PC-3 (cell line): ENCODE results near the gene SPHK1. TPM values are rescaled to one million over a fixed set of nuclear protein-coding genes. Genes with fewer than 3 reads are reported as not detected.

ENCODE experiments used
- ATAC-seq: fragments of 200-7000 bp; cut with Tn5 transposase; 2 replicates; pipeline ENCODE4 v1.9.1; 2020; ENCODE audit warnings: mild to moderate bottlenecking, moderate library complexity
- BruUV-seq: library from RNA; stranded (reverse); fragments of 400-500 nt; replicated peaks from 2 replicates; lab custom pipeline; 2021; lab: Mats Ljungman, UMichigan
- CTCF ChIA-PET: fragments of 300-600 bp; sonication (Branson Sonifier 250); formaldehyde crosslinking; loops from one replicate; lab custom pipeline; 2022; ENCODE audit warnings: antibody characterized with exemption; lab: Charles Lee
- POLR2A ChIA-PET: fragments of 300-600 bp; sonication (Branson Sonifier 250); formaldehyde crosslinking; loops from one replicate; lab custom pipeline; 2022; ENCODE audit warnings: antibody characterized with exemption; ENCODE audit not compliant: unreplicated experiment; lab: Charles Lee
- DNase-seq: peaks from one replicate; pipeline ENCODE4 v3.0.0-alpha.2; 2015
- H2AFZ ChIP-seq: fragments of 300-600 bp; sonication (generic); 2 replicates; pipeline ENCODE4 v1.6.0; 2016; ENCODE audit warnings: antibody characterized with exemption, low read length
- H3F3A ChIP-seq: fragments of 300-600 bp; sonication (generic); one replicate; pipeline ENCODE4 v1.6.0; 2017; ENCODE audit warnings: antibody characterized with exemption, low read length, control low read depth, mild to moderate bottlenecking; ENCODE audit not compliant: unreplicated experiment
- H3K27ac ChIP-seq: fragments of 300-600 bp; sonication (generic); 2 replicates; pipeline ENCODE4 v1.5.1; 2016; ENCODE audit warnings: mild to moderate bottlenecking, low read length
- H3K27me3 ChIP-seq: fragments of 300-600 bp; sonication (generic); 2 replicates; pipeline ENCODE4 v1.6.1; 2016; ENCODE audit warnings: low read length, mixed read lengths
- H3K36me3 ChIP-seq: fragments of 300-600 bp; sonication (generic); 2 replicates; pipeline ENCODE4 v1.6.1; 2016; ENCODE audit warnings: low read depth, mixed run types, low read length, mixed read lengths
- H3K4me1 ChIP-seq: fragments of 300-600 bp; sonication (generic); 2 replicates; pipeline ENCODE4 v1.5.1; 2016; ENCODE audit warnings: low read length; ENCODE audit not compliant: insufficient read depth
- H3K4me2 ChIP-seq: fragments of 300-600 bp; sonication (generic); 2 replicates; pipeline ENCODE4 v1.6.0; 2016; ENCODE audit warnings: low read length
- H3K4me3 ChIP-seq: fragments of 300-600 bp; sonication (generic); 2 replicates; pipeline ENCODE4 v1.5.1; 2016; ENCODE audit warnings: mild to moderate bottlenecking, low read length, mixed read lengths
- H3K79me2 ChIP-seq: fragments of 300-600 bp; sonication (generic); 2 replicates; pipeline ENCODE4 v1.6.1; 2017; ENCODE audit warnings: low read length, mixed read lengths
- H3K9ac ChIP-seq: fragments of 300-600 bp; sonication (generic); 2 replicates; pipeline ENCODE4 v1.6.0; 2016; ENCODE audit warnings: mild to moderate bottlenecking, low read length
- H3K9me2 ChIP-seq: fragments of 300-600 bp; sonication (generic); replicated peaks from 2 replicates; pipeline ENCODE4 v1.6.1; 2016; ENCODE audit warnings: mixed run types, low read length, mixed read lengths
- H3K9me3 ChIP-seq: fragments of 300-600 bp; sonication (generic); 2 replicates; pipeline ENCODE4 v1.6.1; 2016; ENCODE audit warnings: low read length, mixed read lengths
- H4K20me1 ChIP-seq: fragments of 300-600 bp; sonication (generic); 2 replicates; pipeline ENCODE4 v1.6.1; 2016; ENCODE audit warnings: low read length, mixed read lengths
- CTCF ChIP-seq: fragments of 300-600 bp; sonication (generic); conservative IDR thresholded peaks from 2 replicates; pipeline ENCODE4 v1.5.1; 2017; ENCODE audit warnings: antibody characterized with exemption, low read depth, mild to moderate bottlenecking, low read length
- EZH2 ChIP-seq: fragments of 300-600 bp; sonication (generic); IDR thresholded peaks from one replicate; pipeline ENCODE4 v1.6.1; 2017; ENCODE audit warnings: antibody characterized with exemption, mild to moderate bottlenecking, low read length; ENCODE audit not compliant: unreplicated experiment
- EZH2phosphoT487 ChIP-seq: fragments of 300-600 bp; sonication (generic); IDR thresholded peaks from 2 replicates; pipeline ENCODE4 v1.6.1; 2018; ENCODE audit warnings: mild to moderate bottlenecking, antibody characterized with exemption, low read length, borderline replicate concordance
- intact Hi-C: fragments of 100-400 bp; cut with micrococcal nuclease; formaldehyde crosslinking; loops from 2 replicates; pipeline ENCODE4 v1.9.0; 2023
- total RNA-seq: library from RNA; depleted of rRNA; stranded (reverse); fragments of >200 nt; gene quantifications from 2 replicates; pipeline ENCODE4 v1.2.3, GENCODE V29; 2014

The SPHK1 gene
- total RNA-seq, 1 experiment from 2014 or later, result 54.2 TPM

- H3K4me1 ChIP-seq, result peaks cover 44% of the 10 kb centered on the region
- no peaks in the 10 kb centered on the region for H3K79me2 ChIP-seq
- H3K9me2 ChIP-seq, result no peaks in the 10 kb centered on the region
- peaks cover 25% of the 10 kb centered on the region for H3F3A ChIP-seq
- H3K27ac ChIP-seq, result peak overlapping the region; percentile 27
- H4K20me1 ChIP-seq, result peaks cover 3% of the 10 kb centered on the region; the same call in 1 of the 2 replicates
- no peak overlapping the region for H3K9ac ChIP-seq
- BruUV-seq, result no TSS peak
- H3K9me3 ChIP-seq, result no peaks in the 10 kb centered on the region
- no peak overlapping the region for H3K4me3 ChIP-seq
- no peak overlapping the region for H3K4me2 ChIP-seq
- TF ChIP-seq EZH2, result no peak
- peak; percentile 99 for TF ChIP-seq CTCF
- no peak for TF ChIP-seq EZH2phosphoT487
- POLR2A ChIA-PET, result interaction anchor here (1.0 kb wide), 1 partner anchor 33 kb away, joined by 20 read pairs; no protein-coding TSS in a partner anchor
- H2AFZ ChIP-seq, result no peak overlapping the region
- H3K36me3 ChIP-seq, result peaks cover 73% of the 10 kb centered on the region
- intact Hi-C loops, result loop anchor here (1.0 kb wide), 4 partner anchors 13 to 95 kb away; no protein-coding TSS in a partner anchor
- ATAC-seq (peak; percentile 57), DNase-seq (peak; percentile 97)
- H3K27me3 ChIP-seq, result no peaks in the 10 kb centered on the region
- CTCF ChIA-PET, result interaction anchor here (0.5 to 2.7 kb wide), 12 partner anchors 12 to 118 kb away, joined by 3 to 78 read pairs (median 5); no protein-coding TSS in a partner anchor
These were observed 13.5 kb downstream of the SPHK1 start for GRCh38 chr17:76397687-76398522.

GRCh38 chr17:76398523-76399174 lies 14.2 kb downstream of the SPHK1 start:
- H3K4me3 ChIP-seq, result no peak overlapping the region
- H3K27ac ChIP-seq, result peak overlapping the region; percentile 42
- peak; percentile 41 for DNase-seq
- H2AFZ ChIP-seq, result no peak overlapping the region
- TF ChIP-seq CTCF, result no peak
- no peak for TF ChIP-seq EZH2
- TF ChIP-seq EZH2phosphoT487, result no peak
- ChIA-PET CTCF (interaction anchor here (0.5 to 2.7 kb wide), 11 partner anchors 13 to 118 kb away, joined by 3 to 78 read pairs (median 7); no protein-coding TSS in a partner anchor), POLR2A (interaction anchor here (0.5 to 1.0 kb wide), 2 partner anchors 33 to 54 kb away, joined by 3 to 20 read pairs; partner anchors contain the start of gene UBE2O)
- peaks cover 25% of the 10 kb centered on the region for H3F3A ChIP-seq
- BruUV-seq, result no TSS peak
- peaks cover 75% of the 10 kb centered on the region for H3K36me3 ChIP-seq
- intact Hi-C loops, result loop anchor here (1.0 kb wide), 4 partner anchors 13 to 95 kb away; no protein-coding TSS in a partner anchor
- peaks cover 3% of the 10 kb centered on the region; the same call in 1 of the 2 replicates for H4K20me1 ChIP-seq
- H3K4me1 ChIP-seq, result peaks cover 41% of the 10 kb centered on the region
- H3K9me3 ChIP-seq, result no peaks in the 10 kb centered on the region
- ATAC-seq, result peak; percentile 43
- H3K9ac ChIP-seq, result no peak overlapping the region
- H3K9me2 ChIP-seq, result no peaks in the 10 kb centered on the region
- no peaks in the 10 kb centered on the region for H3K79me2 ChIP-seq
- no peaks in the 10 kb centered on the region for H3K27me3 ChIP-seq
- H3K4me2 ChIP-seq, result no peak overlapping the region
